Measurements from ENCODE around the gene GLG1.

DNA sequence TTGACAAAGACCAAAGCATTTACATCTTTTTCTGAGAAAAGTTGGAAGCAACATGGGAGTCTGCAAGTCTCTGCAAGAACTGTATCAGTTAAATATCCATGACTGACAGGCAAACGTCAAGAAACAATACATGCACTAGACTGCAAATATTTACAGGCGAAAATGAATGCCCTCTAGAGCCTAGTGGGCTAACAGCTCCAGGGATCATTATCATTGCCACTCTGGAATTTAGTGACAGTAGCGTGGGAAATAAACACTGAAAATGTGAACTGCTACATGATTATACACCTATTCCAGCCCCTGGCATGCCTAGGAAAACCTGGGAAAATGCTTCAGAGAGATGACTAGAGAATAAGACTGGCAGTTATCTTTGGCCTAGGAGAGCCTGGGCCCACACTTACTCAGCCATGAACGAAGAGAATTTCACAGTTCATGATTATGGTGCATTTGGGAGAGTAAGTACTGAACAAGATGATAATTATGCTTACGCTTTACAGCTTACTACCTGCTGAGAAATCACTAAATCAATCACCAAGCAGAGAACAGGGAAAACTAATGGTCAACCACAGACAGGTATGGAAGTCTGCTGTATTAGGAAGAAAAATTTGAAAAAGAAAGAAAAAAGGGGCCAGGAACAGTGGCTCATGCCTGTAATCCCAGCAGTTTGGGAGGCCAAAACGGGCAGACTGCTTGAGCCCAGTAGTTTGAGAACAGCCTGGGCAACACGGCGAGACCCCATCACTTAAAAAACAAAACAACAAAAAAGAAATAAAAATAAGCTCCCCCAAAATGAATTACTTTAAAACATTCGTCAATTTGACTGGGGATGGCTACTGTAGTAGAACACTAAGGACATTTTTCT, 119.0 kb downstream of the GLG1 start:
- TF ChIP-seq EZH2 (IDR thresholded peaks at IDR 0.05; ENCODE audit: low read depth), result no peak
- no peak for TF ChIP-seq CTCF (conservative IDR thresholded peaks at IDR 0.05)

All from PC-9 (cell line).